HCT116 (cell line): Measurements from ENCODE around the gene ZNF248. TPM values are rescaled to one million over a fixed set of nuclear protein-coding genes. Genes with fewer than 3 reads are reported as not detected.

Source experiments
- ATAC-seq: fragments of 200-7000 bp; cut with Tn5 transposase; 2 replicates; pipeline ENCODE4 v1.9.1; 2020; ENCODE audit warnings: mild to moderate bottlenecking, moderate library complexity
- BruUV-seq: library from RNA; stranded (reverse); fragments of 400-500 nt; replicated peaks from 2 replicates; lab custom pipeline; 2021; lab: Mats Ljungman, UMichigan
- CTCF ChIA-PET: fragments of 300-600 bp; sonication (Branson Sonifier 250); formaldehyde crosslinking; loops from one replicate; lab custom pipeline; 2021; ENCODE audit warnings: antibody characterized with exemption; lab: Charles Lee
- POLR2A ChIA-PET: fragments of 300-600, 350-600 bp; sonication (Branson Sonifier 250); formaldehyde crosslinking; loops from one replicate; lab custom pipeline; 2021; ENCODE audit warnings: antibody characterized with exemption; lab: Charles Lee
- RAD21 ChIA-PET, 2 experiments: fragments of 300-600 bp; sonication (Branson Sonifier 250); formaldehyde crosslinking; loops; one replicate each; lab custom pipeline; 2023; ENCODE audit warnings: low total read pairs in 2 of 2; ENCODE audit not compliant: uncharacterized antibody in 2 of 2, unreplicated experiment in 2 of 2, low non-redundant PET in 1 of 2; lab: Charles Lee
- DNase-seq: peaks from one replicate; pipeline ENCODE4 v3.0.0-alpha.2; 2010; ENCODE audit warnings: low read depth, low spot score
- H2AFZ ChIP-seq: fragments of 200-600 bp; shearing (Covaris generic), sonication (generic); 2 replicates; pipeline ENCODE4 v1.6.1; 2017; ENCODE audit warnings: low read depth, mixed run types, mixed read lengths, antibody characterized with exemption, low read length; ENCODE audit not compliant: poor library complexity, severe bottlenecking
- H3K27ac ChIP-seq: 2 replicates; pipeline ENCODE4 v1.5.1; 2012; ENCODE audit warnings: low read depth, low read length
- H3K27me3 ChIP-seq: fragments of 200-600 bp; sonication (generic); 2 replicates; pipeline ENCODE4 v1.6.1; 2016; ENCODE audit warnings: mixed run types, low read length, mixed read lengths; ENCODE audit not compliant: insufficient read depth
- H3K36me3 ChIP-seq, 2 experiments: fragments of 200-500 bp in 1 of 2; fragments of 200-600 bp in 1 of 2; sonication (Bioruptor generic) in 1 of 2; sonication (generic) in 1 of 2; 2 replicates each; pipeline versions ENCODE4 v1.5.1 to v1.6.1; 2014 to 2016; ENCODE audit warnings: low read length in 2 of 2, inconsistent platforms in 1 of 2, mixed read lengths in 1 of 2, mixed run types in 1 of 2; ENCODE audit not compliant: insufficient read depth in 2 of 2, control insufficient read depth in 1 of 2
- H3K4me1 ChIP-seq, 2 experiments: fragments of 200-600 bp in 1 of 2; sonication (generic) in 1 of 2; 2 replicates each; pipeline versions ENCODE4 v1.5.1 to v1.6.1; 2012 to 2017; ENCODE audit warnings: low read length in 2 of 2, inconsistent platforms in 1 of 2, mild to moderate bottlenecking in 1 of 2, mixed read lengths in 1 of 2, mixed run types in 1 of 2, moderate library complexity in 1 of 2; ENCODE audit not compliant: insufficient read depth in 2 of 2, control insufficient read depth in 1 of 2
- H3K4me2 ChIP-seq: fragments of 200-600 bp; sonication (generic); 2 replicates; pipeline ENCODE4 v1.6.1; 2017; ENCODE audit warnings: mixed run types, low read length, mixed read lengths
- H3K4me3 ChIP-seq, 2 experiments: fragments of 200-600 bp in 1 of 2; sonication (generic) in 1 of 2; replicated peaks in 1 of 2; 2 replicates each; pipeline ENCODE4 v1.5.1; 2011 to 2016; ENCODE audit warnings: low read length in 2 of 2, control low read depth in 1 of 2, low read depth in 1 of 2, mild to moderate bottlenecking in 1 of 2, mixed read lengths in 1 of 2, mixed run types in 1 of 2
- H3K79me2 ChIP-seq: fragments of 200-600 bp; sonication (generic); 2 replicates; pipeline ENCODE4 v1.6.1; 2017; ENCODE audit warnings: mild to moderate bottlenecking, mixed run types, low read length, moderate library complexity, mixed read lengths; ENCODE audit not compliant: insufficient read depth
- H3K9ac ChIP-seq: fragments of 200-600 bp; sonication (generic); 2 replicates; pipeline ENCODE4 v1.6.1; 2016; ENCODE audit warnings: low read length, mixed read lengths
- H3K9me2 ChIP-seq: fragments of 200-600 bp; sonication (generic), shearing (Covaris generic); 2 replicates; pipeline ENCODE4 v1.6.1; 2017; ENCODE audit warnings: mixed run types, mild to moderate bottlenecking, moderate library complexity; ENCODE audit not compliant: insufficient read depth
- H3K9me3 ChIP-seq, 2 experiments: fragments of 200-500 bp in 1 of 2; fragments of 200-600 bp in 1 of 2; sonication (Bioruptor generic) in 1 of 2; sonication (generic) in 1 of 2; 2 replicates each; pipeline ENCODE4 v1.6.1; 2014 to 2017; ENCODE audit warnings: low read length in 2 of 2, mixed read lengths in 2 of 2, inconsistent platforms in 1 of 2, low read depth in 1 of 2, mild to moderate bottlenecking in 1 of 2, mixed run types in 1 of 2, moderate library complexity in 1 of 2; ENCODE audit not compliant: control insufficient read depth in 1 of 2, insufficient read depth in 1 of 2
- H4K20me1 ChIP-seq: fragments of 200-600 bp; sonication (generic), shearing (Covaris generic); 2 replicates; pipeline ENCODE4 v1.6.1; 2017; ENCODE audit warnings: mixed run types, mild to moderate bottlenecking, moderate library complexity; ENCODE audit not compliant: insufficient read depth
- CBX3 ChIP-seq: IDR thresholded peaks from 2 replicates; pipeline ENCODE4 v1.6.1; 2012; ENCODE audit warnings: low read depth
- ELF1 ChIP-seq: IDR thresholded peaks from 2 replicates; pipeline ENCODE4 v1.6.1; 2012; ENCODE audit warnings: low read depth, borderline replicate concordance
- EZH2 ChIP-seq: fragments of 200-600 bp; sonication (generic); IDR thresholded peaks from 2 replicates; pipeline ENCODE4 v1.6.1; 2017; ENCODE audit warnings: antibody characterized with exemption, mixed run types
- FOSL1 ChIP-seq: IDR thresholded peaks from 2 replicates; pipeline ENCODE4 v1.6.1; 2012; ENCODE audit warnings: low read depth
- POLR2AphosphoS5 ChIP-seq: IDR thresholded peaks from 2 replicates; pipeline ENCODE4 v1.6.1; 2011; ENCODE audit warnings: mild to moderate bottlenecking, low read depth, low read length, moderate library complexity
- REST ChIP-seq: IDR thresholded peaks from 2 replicates; pipeline ENCODE4 v1.6.1; 2012; ENCODE audit warnings: low read depth
- SP1 ChIP-seq: IDR thresholded peaks from 2 replicates; pipeline ENCODE4 v1.6.1; 2012; ENCODE audit warnings: low read depth
- SRF ChIP-seq: IDR thresholded peaks from 2 replicates; pipeline ENCODE4 v1.6.1; 2012; ENCODE audit warnings: low read depth
- YY1 ChIP-seq: IDR thresholded peaks from 2 replicates; pipeline ENCODE4 v1.6.1; 2011; ENCODE audit warnings: low read length, low read depth, moderate library complexity, mild to moderate bottlenecking; ENCODE audit not compliant: insufficient replicate concordance; ENCODE audit errors: extremely low read depth
- intact Hi-C: fragments of 100-400 bp; cut with micrococcal nuclease; formaldehyde crosslinking; loops from 2 replicates; pipeline ENCODE4 v1.10.0; 2022
- total RNA-seq: library from RNA; stranded (reverse); gene quantifications from one replicate; pipeline ENCODE4 v1.2.1, GENCODE V29; 2021; ENCODE audit not compliant: unreplicated experiment

ZNF248 gene
- total RNA-seq, 1 experiment from 2014 or later, result 6.2 TPM

GRCh38 chr10:37803269-37803668, 54.1 kb downstream of the ZNF248 start (continued):
- TF ChIP-seq REST (no peak), ELF1 (no peak), SRF (no peak), EZH2 (no peak)

GRCh38 chr10:37801557-37801956, 55.9 kb downstream of the ZNF248 start:
- Histone ChIP-seq H3K9me2 (no peaks in the 10 kb centered on the region), H3K4me2 (no peak overlapping the region), H4K20me1 (no peaks in the 10 kb centered on the region), H3K27me3 (no peaks in the 10 kb centered on the region), H3K36me3 (no peaks in the 10 kb centered on the region), H3K79me2 (no peaks in the 10 kb centered on the region), H3K4me1 (no peaks in the 10 kb centered on the region), H2AFZ (no peak overlapping the region), H3K9ac (no peak overlapping the region), H3K4me3 (no peak overlapping the region), H3K9me3 (no peaks in the 10 kb centered on the region; a peak in 1 of 4 replicates), H3K27ac (no peak overlapping the region)
- ATAC-seq (no peak), DNase-seq (no peak)
- no TSS peak for BruUV-seq
- POLR2A ChIA-PET, result no interaction called here
- TF ChIP-seq FOSL1 (no peak), POLR2AphosphoS5 (no peak), YY1 (no peak), CBX3 (no peak), SP1 (no peak)
- intact Hi-C loops, result no loop called here
- CTCF ChIA-PET, result no interaction called here
- RAD21 ChIA-PET, result no interaction called here
